NCI-H2171 treated with DMSO at 0.1 percent for 48 hours (cell line): ENCODE data around the gene PCDHGA7.
A peak's percentile ranks its signal among the peaks of the same experiment; 100 is the strongest.
"Not testable (repeated sequence)": the region's sequence is repeated elsewhere in the genome, so short reads cannot be mapped to it uniquely, and the experiment has no call there.

Experiments used
- DNase-seq: peaks from one replicate; lab custom pipeline; 2025; lab: John Stamatoyannopoulos, UW

Gene PCDHGA7

DNA sequence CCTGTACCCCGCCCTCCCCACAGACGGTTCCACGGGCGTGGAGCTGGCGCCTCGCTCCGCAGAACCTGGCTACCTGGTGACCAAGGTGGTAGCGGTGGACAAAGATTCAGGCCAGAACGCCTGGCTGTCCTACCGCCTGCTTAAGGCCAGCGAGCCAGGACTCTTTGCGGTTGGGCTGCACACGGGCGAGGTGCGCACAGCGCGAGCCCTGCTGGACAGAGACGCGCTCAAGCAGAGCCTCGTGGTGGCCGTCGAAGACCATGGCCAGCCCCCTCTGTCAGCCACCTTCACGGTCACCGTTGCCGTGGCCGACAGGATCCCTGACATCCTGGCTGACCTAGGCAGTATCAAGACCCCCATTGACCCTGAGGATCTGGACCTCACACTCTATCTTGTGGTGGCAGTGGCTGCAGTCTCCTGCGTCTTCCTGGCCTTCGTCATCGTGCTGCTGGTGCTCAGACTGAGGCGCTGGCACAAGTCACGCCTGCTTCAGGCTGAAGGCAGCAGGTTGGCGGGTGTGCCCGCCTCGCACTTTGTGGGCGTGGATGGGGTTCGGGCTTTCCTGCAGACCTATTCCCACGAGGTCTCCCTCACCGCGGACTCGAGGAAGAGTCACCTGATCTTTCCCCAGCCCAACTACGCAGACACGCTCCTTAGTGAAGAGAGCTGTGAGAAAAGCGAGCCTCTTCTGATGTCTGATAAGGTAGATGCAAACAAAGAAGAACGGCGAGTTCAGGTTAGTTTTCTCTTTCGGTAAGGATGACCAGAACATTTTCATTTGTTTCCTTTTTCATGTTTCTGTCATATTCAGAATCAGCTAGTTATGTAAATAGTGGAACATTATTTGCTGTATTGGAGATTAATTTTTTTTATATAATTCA is 16.3 kb upstream of the PCDHGA7 start:
- no peak for DNase-seq

DNA sequence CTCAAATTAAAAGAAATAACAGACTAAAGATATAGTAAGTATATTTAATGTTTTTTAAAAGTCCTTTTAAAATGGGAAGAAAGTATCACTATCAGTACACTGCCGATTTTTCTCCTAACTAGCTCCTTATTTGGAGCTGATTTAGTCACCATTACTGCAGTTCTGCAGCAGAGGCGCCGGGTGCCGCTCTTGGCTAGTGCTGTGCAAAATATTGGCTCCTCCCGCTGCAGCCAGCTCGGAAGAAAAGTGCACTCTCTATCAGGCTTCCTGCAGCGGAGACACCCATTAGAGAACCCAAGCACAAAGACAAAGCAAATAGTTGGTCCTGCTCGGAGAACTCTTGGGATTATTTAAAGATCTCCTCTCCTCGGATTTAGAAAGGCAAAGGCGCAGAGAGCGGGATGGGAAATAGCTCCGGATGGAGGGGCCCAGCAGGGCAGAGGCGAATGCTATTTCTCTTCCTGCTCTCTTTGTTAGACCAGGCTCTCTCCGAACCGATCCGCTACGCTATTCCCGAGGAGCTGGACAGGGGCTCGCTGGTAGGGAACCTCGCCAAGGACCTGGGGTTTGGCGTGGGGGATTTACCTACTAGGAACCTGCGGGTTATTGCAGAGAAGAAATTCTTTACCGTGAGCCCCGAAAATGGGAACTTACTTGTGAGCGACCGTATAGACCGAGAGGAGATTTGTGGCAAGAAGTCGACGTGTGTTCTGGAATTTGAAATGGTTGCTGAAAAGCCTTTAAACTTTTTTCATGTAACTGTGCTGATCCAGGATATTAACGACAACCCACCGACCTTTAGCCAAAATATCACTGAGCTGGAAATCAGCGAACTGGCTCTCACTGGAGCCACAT is 12.3 kb upstream of the PCDHGA7 start, which contains the start of gene PCDHGB3:
PCDHGB3 (plus strand) TSS at position 249 of the 855 bp plus-strand sequence; CDS start at position 402, 153 bp downstream.
- no peak for DNase-seq

DNA sequence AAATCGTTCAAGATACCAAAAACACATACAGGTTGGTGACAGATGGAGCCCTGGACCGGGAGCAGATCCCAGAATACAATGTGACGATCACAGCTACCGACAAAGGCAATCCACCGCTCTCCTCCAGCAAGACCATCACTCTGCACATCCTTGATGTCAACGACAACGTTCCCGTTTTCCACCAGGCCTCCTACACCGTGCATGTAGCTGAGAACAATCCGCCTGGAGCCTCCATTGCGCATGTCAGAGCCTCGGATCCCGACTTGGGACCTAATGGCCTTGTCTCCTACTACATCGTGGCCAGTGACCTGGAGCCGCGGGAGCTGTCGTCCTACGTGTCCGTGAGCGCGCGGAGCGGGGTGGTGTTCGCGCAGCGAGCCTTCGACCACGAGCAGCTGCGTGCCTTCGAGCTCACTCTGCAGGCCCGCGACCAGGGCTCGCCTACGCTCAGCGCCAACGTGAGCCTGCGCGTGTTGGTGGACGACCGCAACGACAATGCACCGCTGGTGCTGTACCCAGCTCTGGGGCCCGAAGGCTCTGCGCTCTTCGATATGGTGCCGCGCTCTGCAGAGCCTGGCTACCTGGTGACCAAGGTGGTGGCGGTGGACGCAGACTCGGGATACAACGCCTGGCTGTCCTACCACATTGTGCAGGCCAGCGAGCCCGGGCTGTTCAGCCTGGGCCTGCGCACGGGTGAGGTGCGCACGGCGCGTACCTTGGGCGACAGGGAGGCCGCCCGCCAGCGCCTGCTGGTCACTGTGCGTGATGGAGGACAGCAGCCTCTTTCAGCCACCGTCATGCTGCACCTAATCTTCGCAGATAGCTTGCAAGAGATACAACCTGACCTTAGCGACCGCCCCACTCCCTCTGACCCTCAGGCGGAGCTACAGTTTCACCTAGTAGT is 10.7 kb upstream of the PCDHGA7 start:
- no peak for DNase-seq

- DNase-seq, result no peak
Measured at GRCh38 chr5:141373673-141374317, 8.7 kb upstream of the PCDHGA7 start, which contains the start of gene PCDHGA6. TSS of gene PCDHGA6 (plus strand) at chr5:141373891. CDS start at chr5:141374084, 193 bp downstream.

DNA sequence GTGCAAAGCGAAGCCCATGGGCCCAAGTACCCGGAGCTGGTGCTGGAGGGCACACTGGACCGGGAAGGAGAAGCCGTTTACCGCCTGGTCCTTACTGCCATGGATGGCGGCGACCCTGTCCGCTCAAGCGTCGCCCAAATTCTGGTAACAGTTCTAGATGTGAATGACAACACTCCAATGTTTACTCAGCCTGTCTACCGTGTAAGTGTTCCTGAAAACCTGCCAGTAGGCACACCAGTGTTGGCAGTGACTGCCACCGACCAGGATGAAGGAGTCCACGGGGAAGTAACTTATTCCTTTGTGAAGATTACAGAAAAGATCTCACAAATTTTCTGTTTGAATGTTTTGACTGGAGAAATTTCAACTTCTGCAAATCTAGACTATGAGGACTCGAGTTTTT is 7.9 kb upstream of the PCDHGA7 start:
- no peak for DNase-seq

DNA sequence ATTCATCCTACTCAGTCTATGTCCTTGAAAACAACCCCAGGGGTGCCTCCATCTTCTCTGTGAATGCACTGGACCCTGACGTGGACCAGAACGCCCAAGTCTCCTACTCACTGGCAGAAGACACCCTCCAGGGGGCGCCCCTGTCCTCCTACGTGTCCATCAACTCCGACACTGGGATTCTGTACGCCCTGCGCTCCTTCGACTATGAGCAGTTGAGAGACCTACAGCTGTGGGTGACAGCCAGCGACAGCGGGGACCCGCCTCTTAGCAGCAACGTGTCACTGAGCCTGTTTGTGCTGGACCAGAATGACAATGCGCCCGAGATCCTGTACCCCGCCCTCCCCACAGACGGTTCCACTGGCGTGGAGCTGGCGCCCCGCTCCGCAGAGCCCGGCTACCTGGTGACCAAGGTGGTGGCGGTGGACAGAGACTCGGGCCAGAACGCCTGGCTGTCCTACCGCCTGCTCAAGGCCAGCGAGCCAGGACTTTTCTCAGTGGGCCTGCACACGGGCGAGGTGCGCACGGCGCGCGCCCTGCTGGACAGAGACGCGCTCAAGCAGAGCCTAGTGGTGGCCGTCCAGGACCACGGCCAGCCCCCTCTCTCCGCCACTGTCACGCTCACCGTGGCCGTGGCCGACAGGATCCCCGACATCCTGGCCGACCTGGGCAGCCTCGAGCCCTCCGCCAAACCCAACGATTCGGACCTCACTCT is 6.9 kb upstream of the PCDHGA7 start:
- not testable (repeated sequence) for DNase-seq

DNA sequence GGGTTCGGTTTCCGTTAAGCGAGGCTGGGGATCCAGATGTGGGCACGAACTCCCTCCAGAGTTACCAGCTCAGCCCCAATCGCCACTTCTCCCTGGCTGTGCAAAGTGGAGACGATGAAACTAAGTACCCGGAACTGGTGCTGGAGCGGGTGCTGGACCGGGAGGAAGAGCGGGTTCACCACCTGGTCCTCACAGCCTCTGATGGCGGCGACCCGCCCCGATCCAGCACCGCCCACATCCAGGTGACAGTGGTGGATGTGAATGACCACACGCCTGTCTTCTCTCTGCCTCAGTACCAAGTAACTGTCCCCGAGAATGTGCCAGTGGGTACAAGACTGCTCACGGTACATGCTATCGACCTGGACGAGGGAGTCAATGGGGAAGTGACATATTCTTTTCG is 803 bp downstream of the PCDHGA7 start:
- DNase-seq, result no peak

GRCh38 chr5:141384471-141385267 is 2.1 kb downstream of the PCDHGA7 start:
- DNase-seq, result no peak

DNA sequence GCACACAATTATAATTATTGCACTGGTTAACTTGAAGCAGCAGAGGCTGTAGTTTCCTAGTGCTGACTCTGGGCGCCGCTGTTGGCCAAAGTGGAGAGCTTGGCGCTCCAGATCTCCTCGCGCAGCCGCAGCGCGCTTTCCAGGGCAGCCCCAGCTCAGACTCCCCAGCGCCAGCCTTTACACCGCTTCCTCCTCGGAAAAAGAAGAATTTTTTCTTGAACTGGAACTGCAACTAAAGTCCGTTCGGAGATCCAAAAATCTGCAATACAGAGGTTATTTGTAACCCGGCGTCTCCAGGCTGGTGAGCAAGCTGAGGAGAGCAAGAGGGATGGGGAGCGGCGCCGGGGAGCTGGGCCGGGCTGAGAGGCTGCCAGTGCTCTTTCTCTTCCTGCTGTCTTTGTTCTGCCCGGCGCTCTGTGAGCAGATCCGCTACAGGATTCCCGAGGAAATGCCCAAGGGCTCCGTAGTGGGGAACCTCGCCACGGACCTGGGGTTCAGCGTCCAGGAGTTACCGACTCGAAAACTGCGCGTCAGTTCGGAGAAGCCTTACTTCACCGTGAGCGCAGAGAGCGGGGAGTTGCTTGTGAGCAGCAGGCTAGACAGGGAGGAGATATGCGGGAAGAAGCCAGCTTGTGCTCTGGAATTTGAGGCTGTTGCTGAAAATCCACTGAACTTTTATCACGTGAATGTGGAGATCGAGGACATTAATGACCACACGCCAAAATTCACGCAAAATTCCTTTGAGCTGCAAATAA is 5.2 kb downstream of the PCDHGA7 start, which contains the start of gene PCDHGB4:
PCDHGB4 (plus strand) TSS at position 142 of the 755 bp plus-strand sequence; CDS start at position 329, 187 bp downstream.
- DNase-seq, result not testable (repeated sequence)

GRCh38 chr5:141388661-141389060 is 6.1 kb downstream of the PCDHGA7 start:
- no peak for DNase-seq

- DNase-seq, result no peak
Measured at GRCh38 chr5:141389153-141390042, 6.9 kb downstream of the PCDHGA7 start.

DNA sequence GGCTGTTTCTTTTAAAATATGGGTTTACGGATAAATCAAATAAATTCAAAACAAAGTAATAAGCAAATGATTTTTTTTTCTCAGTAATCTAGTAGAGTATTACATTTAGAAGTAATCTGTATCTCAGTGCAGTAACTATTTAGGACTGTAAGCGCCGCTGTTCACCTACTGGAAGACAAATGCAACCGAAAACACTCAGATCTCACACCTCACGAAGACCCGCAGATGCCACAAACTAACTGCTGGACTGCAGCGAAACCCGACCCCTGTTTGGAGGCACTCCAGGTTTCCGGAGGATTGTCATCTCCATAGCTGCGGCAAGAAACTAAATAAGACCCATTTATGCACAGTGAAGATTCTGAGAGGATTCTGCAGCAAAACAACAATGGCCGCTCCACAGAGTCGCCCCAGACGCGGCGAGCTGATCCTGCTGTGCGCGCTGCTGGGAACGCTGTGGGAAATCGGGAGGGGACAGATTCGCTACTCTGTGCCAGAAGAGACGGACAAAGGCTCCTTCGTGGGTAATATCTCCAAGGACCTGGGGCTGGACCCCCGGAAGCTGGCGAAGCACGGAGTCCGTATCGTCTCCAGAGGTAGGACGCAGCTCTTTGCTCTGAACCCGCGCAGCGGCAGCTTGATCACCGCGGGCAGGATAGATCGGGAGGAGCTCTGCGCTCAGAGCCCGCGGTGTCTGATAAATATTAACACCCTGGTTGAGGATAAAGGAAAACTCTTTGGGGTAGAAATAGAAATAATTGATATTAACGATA is 10.1 kb downstream of the PCDHGA7 start, which contains the start of gene PCDHGA8:
PCDHGA8 (plus strand) TSS at position 205 of the 770 bp plus-strand sequence; CDS start at position 386, 181 bp downstream.
- peak; percentile 27 for DNase-seq

DNA sequence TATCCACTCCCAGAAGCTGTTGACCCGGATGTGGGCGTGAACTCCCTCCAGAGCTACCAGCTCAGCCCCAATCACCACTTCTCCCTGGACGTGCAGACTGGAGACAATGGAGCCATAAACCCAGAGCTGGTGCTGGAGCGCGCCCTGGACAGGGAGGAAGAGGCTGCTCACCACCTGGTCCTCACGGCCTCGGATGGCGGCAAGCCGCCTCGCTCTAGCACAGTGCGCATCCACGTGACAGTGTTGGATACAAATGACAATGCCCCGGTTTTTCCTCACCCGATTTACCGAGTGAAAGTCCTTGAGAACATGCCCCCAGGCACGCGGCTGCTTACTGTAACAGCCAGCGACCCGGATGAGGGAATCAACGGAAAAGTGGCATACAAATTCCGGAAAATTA is 10.7 kb downstream of the PCDHGA7 start:
- no peak for DNase-seq

DNA sequence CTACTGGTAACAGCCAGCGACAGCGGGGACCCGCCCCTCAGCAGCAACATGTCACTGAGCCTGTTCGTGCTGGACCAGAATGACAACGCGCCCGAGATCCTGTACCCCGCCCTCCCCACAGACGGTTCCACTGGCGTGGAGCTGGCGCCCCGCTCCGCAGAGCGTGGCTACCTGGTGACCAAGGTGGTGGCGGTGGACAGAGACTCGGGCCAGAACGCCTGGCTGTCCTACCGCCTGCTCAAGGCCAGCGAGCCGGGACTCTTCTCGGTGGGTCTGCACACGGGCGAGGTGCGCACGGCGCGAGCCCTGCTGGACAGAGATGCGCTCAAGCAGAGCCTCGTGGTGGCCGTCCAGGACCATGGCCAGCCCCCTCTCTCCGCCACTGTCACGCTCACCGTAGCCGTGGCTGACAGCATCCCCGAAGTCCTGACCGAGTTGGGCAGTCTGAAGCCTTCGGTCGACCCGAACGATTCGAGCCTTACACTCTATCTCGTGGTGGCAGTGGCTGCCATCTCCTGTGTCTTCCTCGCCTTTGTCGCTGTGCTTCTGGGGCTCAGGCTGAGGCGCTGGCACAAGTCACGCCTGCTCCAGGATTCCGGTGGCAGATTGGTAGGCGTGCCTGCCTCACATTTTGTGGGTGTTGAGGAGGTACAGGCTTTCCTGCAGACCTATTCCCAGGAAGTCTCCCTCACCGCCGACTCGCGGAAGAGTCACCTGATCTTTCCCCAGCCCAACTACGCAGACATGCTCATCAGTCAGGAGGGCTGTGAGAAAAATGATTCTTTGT is 12.1 kb downstream of the PCDHGA7 start:
- not testable (repeated sequence) for DNase-seq

DNA sequence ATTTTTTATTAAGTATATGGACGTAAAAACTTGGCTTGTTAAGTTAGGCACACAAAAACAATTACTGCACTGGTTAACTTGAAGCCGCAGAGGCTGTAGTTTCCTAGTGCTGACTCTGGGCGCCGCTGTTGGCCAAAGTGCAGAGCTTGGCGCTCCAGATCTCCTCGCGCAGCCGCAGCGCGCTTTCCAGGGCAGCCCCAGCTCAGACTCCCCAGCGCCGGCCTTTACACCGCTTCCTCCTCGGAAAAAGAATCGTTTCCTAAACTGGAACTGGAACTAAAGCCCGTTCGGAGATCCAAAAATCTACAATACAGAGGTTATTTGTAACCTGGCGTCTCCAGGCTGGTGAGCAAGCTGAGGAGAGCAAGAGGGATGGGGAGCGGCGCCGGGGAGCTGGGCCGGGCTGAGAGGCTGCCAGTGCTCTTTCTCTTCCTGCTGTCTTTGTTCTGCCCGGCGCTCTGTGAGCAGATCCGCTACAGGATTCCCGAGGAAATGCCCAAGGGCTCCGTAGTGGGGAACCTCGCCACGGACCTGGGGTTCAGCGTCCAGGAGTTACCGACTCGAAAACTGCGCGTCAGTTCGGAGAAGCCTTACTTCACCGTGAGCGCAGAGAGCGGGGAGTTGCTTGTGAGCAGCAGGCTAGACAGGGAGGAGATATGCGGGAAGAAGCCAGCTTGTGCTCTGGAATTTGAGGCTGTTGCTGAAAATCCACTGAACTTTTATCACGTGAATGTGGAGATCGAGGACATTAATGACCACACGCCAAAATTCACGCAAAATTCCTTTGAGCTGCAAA is 15.4 kb downstream of the PCDHGA7 start, which contains the start of gene PCDHGB5:
PCDHGB5 (plus strand) TSS at position 192 of the 796 bp plus-strand sequence; CDS start at position 373, 181 bp downstream.
- not testable (repeated sequence) for DNase-seq
